Measurements from ENCODE around the gene APC2.
A peak's percentile ranks its signal among the peaks of the same experiment; 100 is the strongest.

Gene APC2

GRCh38 chr19:1457031-1457739 is 7.3 kb downstream of the APC2 start:
- DNase-seq: no peak
- in situ Hi-C loops (cut with HindIII; ENCODE audit: low pct_ligation_motif_present, low pct_unique_long_range_greater_than_20kb, low sequenced_read_pairs): no loop called here

- in situ Hi-C loops (cut with HindIII; ENCODE audit: low pct_ligation_motif_present, low pct_unique_long_range_greater_than_20kb, low sequenced_read_pairs): no loop called here
- DNase-seq: no peak
These were observed 8.0 kb downstream of the APC2 start for GRCh38 chr19:1457892-1458291.

GRCh38 chr19:1459479-1459878 is 9.6 kb downstream of the APC2 start:
- in situ Hi-C loops (cut with HindIII; ENCODE audit: low pct_ligation_motif_present, low pct_unique_long_range_greater_than_20kb, low sequenced_read_pairs): no loop called here
- no peak for DNase-seq

GRCh38 chr19:1460033-1460995 is 10.4 kb downstream of the APC2 start:
- in situ Hi-C loops (cut with HindIII; ENCODE audit: low pct_ligation_motif_present, low pct_unique_long_range_greater_than_20kb, low sequenced_read_pairs): no loop called here
- DNase-seq: no peak

- in situ Hi-C loops (cut with HindIII; ENCODE audit: low pct_ligation_motif_present, low pct_unique_long_range_greater_than_20kb, low sequenced_read_pairs): no loop called here
- DNase-seq: no peak
These were observed 11.9 kb downstream of the APC2 start for GRCh38 chr19:1461862-1462261.

GRCh38 chr19:1465191-1466016 is 15.5 kb downstream of the APC2 start:
- in situ Hi-C loops (cut with HindIII; ENCODE audit: low pct_ligation_motif_present, low pct_unique_long_range_greater_than_20kb, low sequenced_read_pairs): no loop called here
- no peak for DNase-seq

- in situ Hi-C loops (cut with HindIII; ENCODE audit: low pct_ligation_motif_present, low pct_unique_long_range_greater_than_20kb, low sequenced_read_pairs): no loop called here
These were observed 16.1 kb downstream of the APC2 start for GRCh38 chr19:1466018-1466460.

GRCh38 chr19:1466461-1467214 is 16.7 kb downstream of the APC2 start:
- DNase-seq: no peak
- in situ Hi-C loops (cut with HindIII; ENCODE audit: low pct_ligation_motif_present, low pct_unique_long_range_greater_than_20kb, low sequenced_read_pairs): no loop called here

More at GRCh38 chr19:1466018-1466460, 16.1 kb downstream of the APC2 start:
- DNase-seq: no peak

- in situ Hi-C loops (cut with HindIII; ENCODE audit: low pct_ligation_motif_present, low pct_unique_long_range_greater_than_20kb, low sequenced_read_pairs): no loop called here
- no peak for DNase-seq
These were observed 17.2 kb downstream of the APC2 start for GRCh38 chr19:1467215-1467489.

- no peak for DNase-seq
- in situ Hi-C loops (cut with HindIII; ENCODE audit: low pct_ligation_motif_present, low pct_unique_long_range_greater_than_20kb, low sequenced_read_pairs): no loop called here
These were observed 17.8 kb downstream of the APC2 start for GRCh38 chr19:1467490-1468273.

GRCh38 chr19:1468274-1468820 is 18.4 kb downstream of the APC2 start:
- in situ Hi-C loops (cut with HindIII; ENCODE audit: low pct_ligation_motif_present, low pct_unique_long_range_greater_than_20kb, low sequenced_read_pairs): no loop called here
- DNase-seq: no peak

GRCh38 chr19:1468821-1469254 is 18.9 kb downstream of the APC2 start:
- DNase-seq: peak; percentile 47
- in situ Hi-C loops (cut with HindIII; ENCODE audit: low pct_ligation_motif_present, low pct_unique_long_range_greater_than_20kb, low sequenced_read_pairs): no loop called here

GRCh38 chr19:1469255-1470054 is 19.5 kb downstream of the APC2 start:
- no peak for DNase-seq
- in situ Hi-C loops (cut with HindIII; ENCODE audit: low pct_ligation_motif_present, low pct_unique_long_range_greater_than_20kb, low sequenced_read_pairs): no loop called here

GRCh38 chr19:1470055-1470304 is 20.1 kb downstream of the APC2 start:
- DNase-seq: no peak
- in situ Hi-C loops (cut with HindIII; ENCODE audit: low pct_ligation_motif_present, low pct_unique_long_range_greater_than_20kb, low sequenced_read_pairs): no loop called here

- DNase-seq: no peak
- in situ Hi-C loops (cut with HindIII; ENCODE audit: low pct_ligation_motif_present, low pct_unique_long_range_greater_than_20kb, low sequenced_read_pairs): no loop called here
These were observed 20.5 kb downstream of the APC2 start for GRCh38 chr19:1470305-1471009.

GRCh38 chr19:1471010-1471514 is 21.1 kb downstream of the APC2 start:
- in situ Hi-C loops (cut with HindIII; ENCODE audit: low pct_ligation_motif_present, low pct_unique_long_range_greater_than_20kb, low sequenced_read_pairs): no loop called here
- no peak for DNase-seq
